IMR-90 (cell line): ENCODE results near the gene CPA4. TPM values are rescaled to one million over a fixed set of nuclear protein-coding genes. Genes with fewer than 3 reads are reported as not detected.
A peak's percentile ranks its signal among the peaks of the same experiment; 100 is the strongest.

Experiments used
- ATAC-seq: fragments of 200-7000 bp; cut with Tn5 transposase; 2 replicates; pipeline ENCODE4 v1.9.1; 2020; ENCODE audit warnings: low read depth, mild to moderate bottlenecking, moderate library complexity
- BruUV-seq: library from RNA; stranded (reverse); fragments of 400-500 nt; replicated peaks from 2 replicates; lab custom pipeline; 2021; lab: Mats Ljungman, UMichigan
- CTCF ChIA-PET: fragments of 300-600 bp; formaldehyde crosslinking; extraction: SDS; loops from one replicate; lab custom pipeline; 2021; ENCODE audit warnings: antibody characterized with exemption; lab: Yijun Ruan, JAX
- POLR2A ChIA-PET: fragments of 300-600 bp; sonication (Branson Sonifier 250); formaldehyde crosslinking; loops from one replicate; lab custom pipeline; 2022; ENCODE audit warnings: antibody characterized with exemption; ENCODE audit not compliant: unreplicated experiment; lab: Charles Lee
- DNase-seq: peaks from one replicate; pipeline ENCODE4 v3.0.0; 2013
- H2AFZ ChIP-seq: replicated peaks from 2 replicates; pipeline ENCODE3; 2013; ENCODE audit warnings: low read length, mild to moderate bottlenecking; ENCODE audit not compliant: poor library complexity
- H2AK5ac ChIP-seq: 2 replicates; pipeline ENCODE4 v1.6.1; 2013; ENCODE audit warnings: low read depth, low read length, inconsistent platforms
- H2AK9ac ChIP-seq: replicated peaks from 2 replicates; pipeline ENCODE3; 2013; ENCODE audit warnings: mild to moderate bottlenecking, low read depth, low read length, moderate library complexity; ENCODE audit not compliant: poor library complexity
- H2BK120ac ChIP-seq: 2 replicates; pipeline ENCODE4 v1.6.1; 2013; ENCODE audit warnings: low read depth, low read length, inconsistent platforms
- H2BK15ac ChIP-seq: 3 replicates; pipeline ENCODE4 v1.6.1; 2013; ENCODE audit warnings: low read depth, low read length, inconsistent platforms
- H2BK20ac ChIP-seq: 2 replicates; pipeline ENCODE4 v1.6.1; 2013; ENCODE audit warnings: low read depth, mild to moderate bottlenecking, inconsistent platforms, low read length, moderate library complexity
- H2BK5ac ChIP-seq: 2 replicates; pipeline ENCODE4 v1.6.1; 2013; ENCODE audit warnings: mild to moderate bottlenecking, low read depth, low read length, inconsistent platforms; ENCODE audit not compliant: poor library complexity, severe bottlenecking
- H3K14ac ChIP-seq: replicated peaks from 2 replicates; pipeline ENCODE4 v1.6.1; 2013; ENCODE audit warnings: low read depth, low read length, inconsistent platforms
- H3K18ac ChIP-seq: 2 replicates; pipeline ENCODE4 v1.6.1; 2013; ENCODE audit warnings: low read depth, low read length, control low read depth
- H3K23ac ChIP-seq: 2 replicates; pipeline ENCODE4 v1.6.1; 2013; ENCODE audit warnings: low read depth, low read length, inconsistent platforms
- H3K27ac ChIP-seq: 2 replicates; pipeline ENCODE4 v1.5.1; 2013; ENCODE audit warnings: mild to moderate bottlenecking, control low read depth, low read length; ENCODE audit not compliant: insufficient read depth
- H3K27me3 ChIP-seq: 2 replicates; pipeline ENCODE4 v1.6.1; 2013; ENCODE audit warnings: low read length; ENCODE audit not compliant: control insufficient read depth, insufficient read depth
- H3K36me3 ChIP-seq: 2 replicates; pipeline ENCODE4 v1.6.1; 2013; ENCODE audit warnings: low read length, mixed read lengths; ENCODE audit not compliant: control insufficient read depth, insufficient read depth
- H3K4ac ChIP-seq: 2 replicates; pipeline ENCODE4 v1.6.1; 2013; ENCODE audit warnings: low read depth, low read length, inconsistent platforms
- H3K4me1 ChIP-seq: 2 replicates; pipeline ENCODE4 v1.6.1; 2013; ENCODE audit warnings: low read length, mixed read lengths; ENCODE audit not compliant: control insufficient read depth, insufficient read depth
- H3K4me2 ChIP-seq: 2 replicates; pipeline ENCODE4 v1.6.1; 2013; ENCODE audit warnings: low read depth, mild to moderate bottlenecking, control low read depth, low read length, moderate library complexity
- H3K4me3 ChIP-seq: 2 replicates; pipeline ENCODE4 v1.5.1; 2013; ENCODE audit warnings: low read depth, mild to moderate bottlenecking, control low read depth, low read length, moderate library complexity; ENCODE audit not compliant: insufficient read depth
- H3K56ac ChIP-seq: 2 replicates; pipeline ENCODE4 v1.6.1; 2013; ENCODE audit warnings: low read length, inconsistent platforms; ENCODE audit not compliant: insufficient read depth; ENCODE audit errors: extremely low read depth
- H3K79me1 ChIP-seq, 2 experiments: 2 replicates each; pipeline ENCODE4 v1.6.1; 2013; ENCODE audit warnings: low read length in 2 of 2, inconsistent platforms in 1 of 2, low read depth in 1 of 2
- H3K9ac ChIP-seq: 2 replicates; pipeline ENCODE4 v1.6.1; 2013; ENCODE audit warnings: low read depth, low read length, control low read depth
- H3K9me1 ChIP-seq: 2 replicates; pipeline ENCODE4 v1.6.1; 2013; ENCODE audit warnings: low read length, inconsistent platforms; ENCODE audit not compliant: insufficient read depth
- H3K9me3 ChIP-seq: 2 replicates; pipeline ENCODE4 v1.6.1; 2013; ENCODE audit warnings: low read length; ENCODE audit not compliant: control insufficient read depth, insufficient read depth
- H4K20me1 ChIP-seq: 2 replicates; pipeline ENCODE4 v1.6.1; 2013; ENCODE audit warnings: low read length, inconsistent platforms; ENCODE audit not compliant: insufficient read depth
- H4K5ac ChIP-seq: 2 replicates; pipeline ENCODE4 v1.6.1; 2013; ENCODE audit warnings: mild to moderate bottlenecking, low read depth, low read length, control low read depth
- H4K8ac ChIP-seq, 2 experiments: 2 replicates each; pipeline ENCODE4 v1.6.1; 2013; ENCODE audit warnings: low read depth in 2 of 2, low read length in 2 of 2, control low read depth in 1 of 2, inconsistent platforms in 1 of 2
- H4K91ac ChIP-seq: 2 replicates; pipeline ENCODE4 v1.6.1; 2013; ENCODE audit warnings: low read depth, low read length, inconsistent platforms; ENCODE audit not compliant: insufficient read depth
- BHLHE40 ChIP-seq: fragments of 150-350 bp; IDR thresholded peaks from 2 replicates; pipeline ENCODE4 v1.6.1; 2016; ENCODE audit warnings: mild to moderate bottlenecking, low read depth, low read length
- CEBPB ChIP-seq: IDR thresholded peaks from 2 replicates; pipeline ENCODE4 v1.6.1; 2012; ENCODE audit warnings: low read depth, low read length, improper control_type of control experiment
- CTCF ChIP-seq: conservative IDR thresholded peaks from 2 replicates; pipeline ENCODE4 v1.5.1; 2012; ENCODE audit warnings: mild to moderate bottlenecking, low read depth, low read length, improper control_type of control experiment
- ELK1 ChIP-seq: fragments of 150-350 bp; IDR thresholded peaks from 2 replicates; pipeline ENCODE4 v1.6.1; 2016; ENCODE audit warnings: low read depth, mild to moderate bottlenecking, low read length, moderate library complexity, borderline replicate concordance
- MAZ ChIP-seq: IDR thresholded peaks from 2 replicates; pipeline ENCODE4 v1.6.1; 2012; ENCODE audit warnings: low read depth, mild to moderate bottlenecking, low read length, improper control_type of control experiment, moderate library complexity, borderline replicate concordance
- MXI1 ChIP-seq: IDR thresholded peaks from 2 replicates; pipeline ENCODE4 v1.6.1; 2012; ENCODE audit warnings: low read depth, mild to moderate bottlenecking, low read length, moderate library complexity, borderline replicate concordance
- NFE2L2 ChIP-seq: fragments of 150-350 bp; IDR thresholded peaks from 2 replicates; pipeline ENCODE4 v1.6.1; 2016; ENCODE audit warnings: low read depth, mild to moderate bottlenecking, low read length
- POLR2A ChIP-seq: IDR thresholded peaks from 2 replicates; pipeline ENCODE4 v1.6.1; 2012; ENCODE audit warnings: mild to moderate bottlenecking, low read depth, low read length
- RAD21 ChIP-seq: IDR thresholded peaks from 2 replicates; pipeline ENCODE4 v1.6.1; 2012; ENCODE audit warnings: low read length, improper control_type of control experiment
- USF2 ChIP-seq: fragments of 150-350 bp; IDR thresholded peaks from 2 replicates; pipeline ENCODE4 v1.6.1; 2017; ENCODE audit warnings: mild to moderate bottlenecking, antibody characterized with exemption, low read length, low read depth
- WGBS, 2 experiments: methylation state at CpG; one replicate each; pipeline versions ENCODE4 v1.1.5 to v1.1.7; 2013; ENCODE audit warnings: missing lambda C conversion rate in 2 of 2; ENCODE audit not compliant: insufficient read length in 1 of 2; ENCODE audit errors: extremely low coverage in 2 of 2; 5-methylcytosine and 5-hydroxymethylcytosine counted together
- dilution Hi-C: fragments of 300-500 bp; cut with HindIII; formaldehyde crosslinking; loops from one replicate; pipeline ENCODE4 v1.14.3; 2018; ENCODE audit warnings: low sequenced_read_pairs; ENCODE audit not compliant: unreplicated experiment
- in situ Hi-C: fragments of 300-500 bp; cut with MboI; formaldehyde crosslinking; loops from 3 replicates; pipeline ENCODE4 v1.14.3; 2019; ENCODE audit warnings: low sequenced_read_pairs, inconsistent platforms, mixed read lengths
- intact Hi-C: fragments of 100-400 bp; cut with micrococcal nuclease; formaldehyde crosslinking; loops from 2 replicates; pipeline ENCODE4 v1.10.0; 2022
- polyA plus RNA-seq, 3 experiments: library from polyadenylated mRNA; depleted of rRNA; stranded (reverse); fragments of >200 nt; gene quantifications; 2 replicates each; pipeline ENCODE4 v1.2.3, GENCODE V29; 2012; ENCODE audit warnings: low replicate concordance in 1 of 3
- total RNA-seq: library from RNA; depleted of rRNA; stranded (reverse); fragments of >200 nt; gene quantifications from 2 replicates; pipeline ENCODE4 v1.2.3, GENCODE V29; 2012

CPA4 gene
- total and polyA plus RNA-seq, 2 of the 4 experiments (the other 2 are of a cell fraction), result 316 to 365 TPM

- no peak for TF ChIP-seq MAZ
- no peak for TF ChIP-seq NFE2L2
- no peak for TF ChIP-seq RAD21
Measured at GRCh38 chr7:130367836-130368746, 75.1 kb downstream of the CPA4 start (continued).

GRCh38 chr7:130369110-130369711 lies 76.2 kb downstream of the CPA4 start:
- H2BK20ac ChIP-seq, result peak overlapping the region; percentile 96
- peak overlapping the region; percentile 100 for H2AK5ac ChIP-seq
- H3K79me1 ChIP-seq, result peaks cover 0 to 20% of the 10 kb centered on the region in 2 experiments; a peak in 1 of 4 replicates
- peak overlapping the region; percentile 42 for H3K4me2 ChIP-seq
- peak overlapping the region; percentile 97 for H3K14ac ChIP-seq
- H3K9ac ChIP-seq, result peak overlapping the region; percentile 40; the same call in 1 of the 2 replicates
- CTCF ChIA-PET, result no interaction called here
- H4K91ac ChIP-seq, result peak overlapping the region; percentile 95
- peak overlapping the region; percentile 22 for H4K5ac ChIP-seq
- H3K27me3 ChIP-seq, result no peaks in the 10 kb centered on the region
- H4K20me1 ChIP-seq, result no peaks in the 10 kb centered on the region
- no peak overlapping the region for H3K56ac ChIP-seq
- peak overlapping the region; percentile 99 for H3K4ac ChIP-seq
- DNase-seq (peak; percentile 75), ATAC-seq (peak; percentile 6)
- no peaks in the 10 kb centered on the region for H3K9me3 ChIP-seq
- peak overlapping the region; percentile 80 for H2AK9ac ChIP-seq
- BruUV-seq, result no TSS peak
- H3K4me1 ChIP-seq, result peaks cover 60% of the 10 kb centered on the region
- no peak overlapping the region for H3K4me3 ChIP-seq
- H3K9me1 ChIP-seq, result peaks cover 60% of the 10 kb centered on the region
- peak overlapping the region; percentile 28 to 96 for H4K8ac ChIP-seq
- peak overlapping the region; percentile 63 for H2BK15ac ChIP-seq
- peak overlapping the region; percentile 75 for H2AFZ ChIP-seq
- intact Hi-C loops, result no loop called here
- no peaks in the 10 kb centered on the region for H3K36me3 ChIP-seq
- POLR2A ChIA-PET, result no interaction called here
- in situ Hi-C loops, result no loop called here
- H2BK5ac ChIP-seq, result peak overlapping the region; percentile 96
- H3K23ac ChIP-seq, result peak overlapping the region; percentile 98
- peak overlapping the region; percentile 76 for H3K27ac ChIP-seq
- H2BK120ac ChIP-seq, result peak overlapping the region; percentile 98
- 26% methylated on average over 4 of the region's 10 CpGs; no CpG with 5 or more reads in 1 of the 2 experiments for WGBS, 2 experiments
- dilution Hi-C loops, result no loop called here
- H3K18ac ChIP-seq, result peak overlapping the region; percentile 79
- TF ChIP-seq USF2, result no peak
- no peak for TF ChIP-seq POLR2A
- 0 out of 2 replicates have a peak, but pooled peaks have one; percentile 11 for TF ChIP-seq MAZ
- TF ChIP-seq RAD21, result no peak
- TF ChIP-seq NFE2L2, result no peak
- TF ChIP-seq MXI1, result no peak
- TF ChIP-seq ELK1, result no peak
- TF ChIP-seq CEBPB, result peak; percentile 74
- TF ChIP-seq CTCF, result no peak
- peak; percentile 55 for TF ChIP-seq BHLHE40
